H9 (cell line): ENCODE measurements around the gene CELSR2. TPM values are rescaled to one million over a fixed set of nuclear protein-coding genes. Genes with fewer than 3 reads are reported as not detected.

Experiments used
- DNase-seq: peaks from one replicate; pipeline ENCODE4 v3.0.0-alpha.2; 2017
- H2AFZ ChIP-seq: one replicate; pipeline ENCODE4 v1.6.1; 2013; ENCODE audit warnings: mild to moderate bottlenecking, low read length, control low read depth, moderate library complexity
- H2AK5ac ChIP-seq: 2 replicates; pipeline ENCODE4 v1.6.1; 2013; ENCODE audit warnings: low read length, control low read depth, mixed read lengths; ENCODE audit not compliant: insufficient read length
- H2BK120ac ChIP-seq: one replicate; pipeline ENCODE4 v1.6.1; 2013; ENCODE audit warnings: low read depth, mild to moderate bottlenecking, low read length, control low read depth, inconsistent platforms; ENCODE audit not compliant: poor library complexity, severe bottlenecking
- H2BK12ac ChIP-seq: 2 replicates; pipeline ENCODE4 v1.6.1; 2013; ENCODE audit warnings: low read length, control low read depth, mixed read lengths, low read depth; ENCODE audit not compliant: insufficient read length
- H2BK15ac ChIP-seq: 2 replicates; pipeline ENCODE4 v1.6.1; 2013; ENCODE audit warnings: low read depth, low read length, control low read depth
- H2BK20ac ChIP-seq: one replicate; pipeline ENCODE4 v1.6.1; 2013; ENCODE audit warnings: low read depth, mild to moderate bottlenecking, low read length, control low read depth, inconsistent platforms; ENCODE audit not compliant: poor library complexity, severe bottlenecking
- H2BK5ac ChIP-seq: 2 replicates; pipeline ENCODE4 v1.6.1; 2013; ENCODE audit warnings: low read length, control low read depth, mixed read lengths; ENCODE audit not compliant: insufficient read length
- H3K14ac ChIP-seq: 2 replicates; pipeline ENCODE4 v1.6.1; 2013; ENCODE audit warnings: low read length, control low read depth; ENCODE audit not compliant: insufficient read depth
- H3K18ac ChIP-seq: 2 replicates; pipeline ENCODE4 v1.6.1; 2013; ENCODE audit warnings: low read depth, mild to moderate bottlenecking, mixed read lengths, low read length, control low read depth; ENCODE audit not compliant: insufficient read length
- H3K23ac ChIP-seq: 2 replicates; pipeline ENCODE4 v1.6.1; 2013; ENCODE audit warnings: low read length, control low read depth, mixed read lengths, low read depth; ENCODE audit not compliant: insufficient read length
- H3K23me2 ChIP-seq: 2 replicates; pipeline ENCODE4 v1.6.1; 2013; ENCODE audit warnings: low read depth, mild to moderate bottlenecking, mixed read lengths, low read length, control low read depth; ENCODE audit not compliant: insufficient read length, poor library complexity, severe bottlenecking
- H3K27ac ChIP-seq: 2 replicates; pipeline ENCODE4 v1.5.1; 2013; ENCODE audit warnings: low read length, control low read depth, mixed read lengths, low read depth; ENCODE audit not compliant: insufficient read length
- H3K27me3 ChIP-seq: 2 replicates; pipeline ENCODE4 v1.6.1; 2013; ENCODE audit warnings: low read length, control low read depth, inconsistent platforms; ENCODE audit not compliant: insufficient read depth
- H3K4ac ChIP-seq: 2 replicates; pipeline ENCODE4 v1.6.1; 2013; ENCODE audit warnings: low read depth, mild to moderate bottlenecking, control low read depth, inconsistent platforms, low read length, moderate library complexity
- H3K4me1 ChIP-seq: 2 replicates; pipeline ENCODE4 v1.6.1; 2013; ENCODE audit warnings: low read length, control low read depth, inconsistent platforms; ENCODE audit not compliant: insufficient read depth
- H3K4me2 ChIP-seq: 2 replicates; pipeline ENCODE4 v1.6.1; 2013; ENCODE audit warnings: low read length, control low read depth, mixed read lengths; ENCODE audit not compliant: insufficient read length, insufficient read depth
- H3K56ac ChIP-seq: 2 replicates; pipeline ENCODE4 v1.6.1; 2013; ENCODE audit warnings: low read depth, mild to moderate bottlenecking, mixed read lengths, low read length, control low read depth; ENCODE audit not compliant: insufficient read length
- H3K79me1 ChIP-seq: 2 replicates; pipeline ENCODE4 v1.6.1; 2013; ENCODE audit warnings: low read depth, mild to moderate bottlenecking, moderate library complexity, low read length, control low read depth, inconsistent platforms; ENCODE audit not compliant: insufficient read depth, poor library complexity, severe bottlenecking
- H3K79me2 ChIP-seq: 2 replicates; pipeline ENCODE4 v1.6.1; 2013; ENCODE audit warnings: low read length, control low read depth, inconsistent platforms; ENCODE audit not compliant: insufficient read depth
- H3K9ac ChIP-seq: 2 replicates; pipeline ENCODE4 v1.6.1; 2013; ENCODE audit warnings: low read length, control low read depth, mixed read lengths; ENCODE audit not compliant: insufficient read length; ENCODE audit errors: extremely low read depth
- H3K9me3 ChIP-seq: one replicate; pipeline ENCODE4 v1.6.1; 2013; ENCODE audit warnings: low read depth, low read length, inconsistent platforms; ENCODE audit not compliant: control insufficient read depth
- H3T11ph ChIP-seq: one replicate; pipeline ENCODE4 v1.6.1; 2013; ENCODE audit warnings: mild to moderate bottlenecking, low read length, control low read depth, inconsistent platforms
- H4K20me1 ChIP-seq: one replicate; pipeline ENCODE4 v1.6.1; 2013; ENCODE audit not compliant: control insufficient read depth, insufficient read length, insufficient read depth
- H4K5ac ChIP-seq: 2 replicates; pipeline ENCODE4 v1.6.1; 2013; ENCODE audit warnings: low read depth, mild to moderate bottlenecking, mixed read lengths, low read length, control low read depth; ENCODE audit not compliant: insufficient read length
- H4K8ac ChIP-seq: replicated peaks from 2 replicates; pipeline ENCODE4 v1.6.1; 2013; ENCODE audit warnings: low read length, control low read depth, mixed read lengths, low read depth; ENCODE audit not compliant: insufficient read length
- H4K91ac ChIP-seq: 2 replicates; pipeline ENCODE4 v1.6.1; 2013; ENCODE audit warnings: low read depth, mild to moderate bottlenecking, moderate library complexity, mixed read lengths, low read length, control low read depth; ENCODE audit not compliant: insufficient read length
- H3K27ac Mint-ChIP-seq, 3 experiments: 2 replicates in 2 of 3; 3 replicates in 1 of 3; pipeline ENCODE4 v1.8.0; 2020 to 2021; ENCODE audit warnings: mixed read lengths in 3 of 3, mild to moderate bottlenecking in 1 of 3, moderate library complexity in 1 of 3
- H3K27me3 Mint-ChIP-seq: 2 replicates; pipeline ENCODE4 v1.8.0; 2021; ENCODE audit warnings: low read depth, mild to moderate bottlenecking, moderate library complexity, mixed read lengths
- H3K36me3 Mint-ChIP-seq, 3 experiments: 2 replicates in 2 of 3; 3 replicates in 1 of 3; pipeline ENCODE4 v1.8.0; 2020 to 2021; ENCODE audit warnings: low read depth in 3 of 3, mixed read lengths in 3 of 3; ENCODE audit not compliant: insufficient read depth in 1 of 3
- H3K4me1 Mint-ChIP-seq, 2 experiments: 2 replicates each; pipeline ENCODE4 v1.8.0; 2020; ENCODE audit warnings: mixed read lengths in 2 of 2
- H3K4me3 Mint-ChIP-seq, 2 experiments: 2 replicates in 1 of 2; 3 replicates in 1 of 2; pipeline ENCODE4 v1.8.0; 2020 to 2021; ENCODE audit warnings: mild to moderate bottlenecking in 2 of 2, mixed read lengths in 2 of 2, moderate library complexity in 1 of 2
- H3K9me3 Mint-ChIP-seq, 2 experiments: 2 replicates in 1 of 2; 3 replicates in 1 of 2; pipeline ENCODE4 v1.8.0; 2020; ENCODE audit warnings: mild to moderate bottlenecking in 2 of 2, mixed read lengths in 2 of 2, moderate library complexity in 1 of 2
- CTCF ChIP-seq: fragments of 200-600 bp; sonication (generic); conservative IDR thresholded peaks from 3 replicates; pipeline ENCODE4 v1.8.0; 2021; ENCODE audit warnings: antibody characterized with exemption, mild to moderate bottlenecking
- WGBS: extraction: QIAGEN DNeasy Blood & Tissue Kit; methylation state at CpG from one replicate; pipeline ENCODE4 v1.1.7; 2013; ENCODE audit warnings: missing lambda C conversion rate, low lambda C conversion rate, mixed read lengths; ENCODE audit not compliant: insufficient read length; ENCODE audit errors: extremely low coverage; 5-methylcytosine and 5-hydroxymethylcytosine counted together
- total RNA-seq: library from RNA; stranded (reverse); gene quantifications from 2 replicates; pipeline ENCODE4 v1.2.1, GENCODE V29; 2021

Gene CELSR2
- total RNA-seq, 1 experiment from 2014 or later, result 29.2 TPM

GRCh38 chr1:109257682-109258421 is 8.5 kb downstream of the CELSR2 start:
- Mint-ChIP-seq H3K36me3 (peaks cover 5 to 24% (median 18%) of the 10 kb centered on the region in 3 experiments; a peak in 5 of 7 replicates), H3K27ac (peak overlapping the region in 2 of 3 experiments; percentile 39 to 59; a peak in 2 of 7 replicates), H3K9me3 (no peaks in the 10 kb centered on the region), H3K4me1 (peaks cover 44 to 58% of the 10 kb centered on the region in 2 experiments), H3K4me3 (no peak overlapping the region), H3K27me3 (no peaks in the 10 kb centered on the region; the same call in 1 of the 2 replicates)
- Histone ChIP-seq H3K14ac (no peak overlapping the region), H3K27me3 (no peaks in the 10 kb centered on the region), H2AFZ (no peak overlapping the region), H2AK5ac (no peak overlapping the region), H3K18ac (no peak overlapping the region), H3K56ac (no peak overlapping the region), H3K27ac (no peak overlapping the region), H3K79me2 (no peaks in the 10 kb centered on the region), H2BK20ac (no peak overlapping the region), H2BK12ac (no peak overlapping the region), H3K23me2 (peaks cover 5% of the 10 kb centered on the region), H3K23ac (no peak overlapping the region), H4K20me1 (no peaks in the 10 kb centered on the region), H3K4me1 (no peaks in the 10 kb centered on the region; the same call in 1 of the 2 replicates), H4K5ac (no peak overlapping the region), H3K9ac (no peak overlapping the region), H4K91ac (no peak overlapping the region), H4K8ac (no peak overlapping the region), H3K4ac (no peak overlapping the region), H2BK5ac (no peak overlapping the region), H3K9me3 (no peaks in the 10 kb centered on the region), H3T11ph (no peak overlapping the region), H3K4me2 (no peak overlapping the region), H2BK15ac (no peak overlapping the region), H2BK120ac (no peak overlapping the region), H3K79me1 (no peaks in the 10 kb centered on the region)
- WGBS, result no CpG with 5 or more reads among the region's 15 CpGs
- no peak for DNase-seq
- no peak for TF ChIP-seq CTCF
